ENCODE measurements around the gene GRIK4. TPM values are rescaled to one million over a fixed set of nuclear protein-coding genes. Genes with fewer than 3 reads are reported as not detected.

Gene GRIK4
- total RNA-seq, 2 donors from 2014 or later: 0.05 to 1.7 TPM

DNA sequence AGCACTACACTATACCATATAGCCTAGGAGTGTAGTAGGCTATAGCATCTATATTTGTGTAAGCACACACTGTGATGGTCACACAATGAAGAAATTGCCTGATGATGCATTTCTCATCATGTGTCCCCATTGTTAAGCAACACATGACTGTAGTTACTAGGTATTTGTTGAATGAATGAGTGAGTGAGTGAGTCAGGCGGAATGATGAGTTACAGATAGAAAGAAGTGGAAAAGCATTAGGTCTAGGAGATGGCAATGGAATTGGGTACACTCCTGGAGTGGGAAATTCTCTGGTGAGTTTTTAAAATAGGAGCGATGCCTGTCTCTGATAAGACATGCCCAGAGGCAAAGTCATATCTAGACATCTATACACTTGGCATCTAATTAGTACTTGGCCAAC, 351.8 kb downstream of the GRIK4 start:
- Histone ChIP-seq H3K4me3 (no peak overlapping the region), H3K27ac (no peak overlapping the region), H3K27me3 (replicated peaks; ENCODE audit: insufficient read depth) (peaks cover 3% of the 10 kb centered on the region), H3K9me3 (no peaks in the 10 kb centered on the region), H3K36me3 (no peaks in the 10 kb centered on the region), H3K4me1 (replicated peaks) (no peaks in the 10 kb centered on the region)
- TF ChIP-seq, protein P1, sequence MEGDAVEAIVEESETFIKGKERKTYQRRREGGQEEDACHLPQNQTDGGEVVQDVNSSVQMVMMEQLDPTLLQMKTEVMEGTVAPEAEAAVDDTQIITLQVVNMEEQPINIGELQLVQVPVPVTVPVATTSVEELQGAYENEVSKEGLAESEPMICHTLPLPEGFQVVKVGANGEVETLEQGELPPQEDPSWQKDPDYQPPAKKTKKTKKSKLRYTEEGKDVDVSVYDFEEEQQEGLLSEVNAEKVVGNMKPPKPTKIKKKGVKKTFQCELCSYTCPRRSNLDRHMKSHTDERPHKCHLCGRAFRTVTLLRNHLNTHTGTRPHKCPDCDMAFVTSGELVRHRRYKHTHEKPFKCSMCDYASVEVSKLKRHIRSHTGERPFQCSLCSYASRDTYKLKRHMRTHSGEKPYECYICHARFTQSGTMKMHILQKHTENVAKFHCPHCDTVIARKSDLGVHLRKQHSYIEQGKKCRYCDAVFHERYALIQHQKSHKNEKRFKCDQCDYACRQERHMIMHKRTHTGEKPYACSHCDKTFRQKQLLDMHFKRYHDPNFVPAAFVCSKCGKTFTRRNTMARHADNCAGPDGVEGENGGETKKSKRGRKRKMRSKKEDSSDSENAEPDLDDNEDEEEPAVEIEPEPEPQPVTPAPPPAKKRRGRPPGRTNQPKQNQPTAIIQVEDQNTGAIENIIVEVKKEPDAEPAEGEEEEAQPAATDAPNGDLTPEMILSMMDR (IDR thresholded peaks at IDR 0.05): no peak
- TF ChIP-seq POLR2AphosphoS5 (IDR thresholded peaks at IDR 0.05) (no peak), POLR2A (IDR thresholded peaks at IDR 0.05) (no peak)
- 93% methylated on average over 2 of the region's 2 CpGs for WGBS
- DNase-seq (ENCODE audit: low spot score): no peak
- intact Hi-C loops (cut with DNase I): no loop called here

DNA sequence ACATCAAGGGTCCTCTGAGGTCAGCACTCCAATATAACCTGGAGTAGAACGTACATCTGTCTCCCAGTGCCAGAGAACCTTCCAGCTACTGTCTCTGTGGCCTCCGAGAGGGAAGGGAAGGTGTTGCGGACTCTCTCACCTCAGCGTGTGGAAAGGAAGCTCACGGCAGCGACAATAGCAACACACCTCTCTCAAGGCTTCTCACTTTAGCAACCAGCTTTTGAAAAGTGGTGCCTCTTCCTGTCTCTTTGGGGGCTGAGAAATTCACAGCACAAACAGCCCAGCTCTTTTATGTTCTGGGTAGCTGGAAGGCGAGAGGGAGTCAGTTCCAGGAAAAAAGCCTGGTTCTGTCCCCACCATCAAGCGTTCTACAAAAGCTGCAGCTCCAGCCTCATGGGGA, 355.5 kb downstream of the GRIK4 start:
- no peak for DNase-seq (ENCODE audit: low spot score)
- TF ChIP-seq POLR2AphosphoS5 (IDR thresholded peaks at IDR 0.05) (no peak), POLR2A (IDR thresholded peaks at IDR 0.05) (no peak)
- TF ChIP-seq, protein P1 (IDR thresholded peaks at IDR 0.05): no peak
- H3K36me3 ChIP-seq: no peaks in the 10 kb centered on the region
- WGBS: 75% methylated on average over 8 of the region's 8 CpGs
- H3K4me3 ChIP-seq: no peak overlapping the region
- intact Hi-C loops (cut with DNase I): no loop called here
- no peaks in the 10 kb centered on the region for H3K4me1 ChIP-seq (replicated peaks)
- H3K9me3 ChIP-seq: no peaks in the 10 kb centered on the region
- peaks cover 3% of the 10 kb centered on the region for H3K27me3 ChIP-seq (replicated peaks; ENCODE audit: insufficient read depth)
- no peak overlapping the region for H3K27ac ChIP-seq

DNA sequence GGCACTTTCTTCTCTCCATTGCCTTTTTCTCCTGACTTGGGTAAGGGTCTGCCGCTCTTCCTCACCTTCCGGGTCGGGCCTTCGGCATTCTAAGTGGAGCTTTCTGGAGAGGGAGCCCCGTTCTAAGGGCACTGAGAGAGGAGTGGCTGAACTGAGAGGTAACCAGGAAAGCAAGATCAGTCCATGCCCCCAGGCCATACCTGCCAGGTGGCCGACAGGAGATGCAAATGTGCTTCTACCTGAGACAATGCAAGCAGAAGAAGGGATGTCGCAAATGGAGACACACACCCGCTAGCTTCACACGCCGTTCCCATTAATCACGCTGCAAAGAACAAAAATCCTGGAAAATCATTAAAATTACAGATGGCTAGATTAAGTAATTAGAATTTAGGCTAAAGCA, 356.0 kb downstream of the GRIK4 start:
- 59% methylated on average over 11 of the region's 11 CpGs for WGBS
- intact Hi-C loops (cut with DNase I): no loop called here
- Histone ChIP-seq H3K27me3 (replicated peaks; ENCODE audit: insufficient read depth) (peaks cover 3% of the 10 kb centered on the region), H3K36me3 (no peaks in the 10 kb centered on the region), H3K4me3 (no peak overlapping the region), H3K9me3 (no peaks in the 10 kb centered on the region), H3K27ac (no peak overlapping the region), H3K4me1 (replicated peaks) (no peaks in the 10 kb centered on the region)
- TF ChIP-seq POLR2AphosphoS5 (IDR thresholded peaks at IDR 0.05) (no peak), POLR2A (IDR thresholded peaks at IDR 0.05) (no peak)
- TF ChIP-seq, protein P1 (IDR thresholded peaks at IDR 0.05): no peak
- no peak for DNase-seq (ENCODE audit: low spot score)

DNA sequence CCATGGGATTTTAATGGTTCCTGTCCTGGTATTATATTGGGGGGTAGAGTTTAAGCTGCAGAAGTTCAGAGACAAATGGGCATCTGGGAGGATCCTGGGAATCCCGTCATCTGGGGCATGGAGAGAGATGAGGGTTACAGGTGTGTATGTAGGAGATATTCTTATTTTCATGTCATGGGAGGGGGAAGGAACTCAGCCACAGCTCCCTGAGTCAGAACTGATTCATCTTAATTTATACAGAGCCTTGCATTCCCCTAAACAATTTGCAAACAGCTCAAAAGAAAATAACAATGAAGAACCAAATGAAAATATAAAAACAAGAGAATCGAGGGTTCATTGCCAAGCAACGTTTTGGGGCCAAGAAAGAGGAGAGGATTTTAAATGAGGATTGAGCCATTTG, 356.4 kb downstream of the GRIK4 start:
- Histone ChIP-seq H3K4me1 (replicated peaks) (no peaks in the 10 kb centered on the region), H3K27ac (no peak overlapping the region), H3K4me3 (no peak overlapping the region), H3K27me3 (replicated peaks; ENCODE audit: insufficient read depth) (peaks cover 3% of the 10 kb centered on the region), H3K9me3 (no peaks in the 10 kb centered on the region), H3K36me3 (no peaks in the 10 kb centered on the region)
- intact Hi-C loops (cut with DNase I): no loop called here
- no peak for DNase-seq (ENCODE audit: low spot score)
- 62% methylated on average over 3 of the region's 3 CpGs for WGBS
- TF ChIP-seq POLR2A (IDR thresholded peaks at IDR 0.05) (no peak), POLR2AphosphoS5 (IDR thresholded peaks at IDR 0.05) (no peak)
- TF ChIP-seq, protein P1 (IDR thresholded peaks at IDR 0.05): no peak

DNA sequence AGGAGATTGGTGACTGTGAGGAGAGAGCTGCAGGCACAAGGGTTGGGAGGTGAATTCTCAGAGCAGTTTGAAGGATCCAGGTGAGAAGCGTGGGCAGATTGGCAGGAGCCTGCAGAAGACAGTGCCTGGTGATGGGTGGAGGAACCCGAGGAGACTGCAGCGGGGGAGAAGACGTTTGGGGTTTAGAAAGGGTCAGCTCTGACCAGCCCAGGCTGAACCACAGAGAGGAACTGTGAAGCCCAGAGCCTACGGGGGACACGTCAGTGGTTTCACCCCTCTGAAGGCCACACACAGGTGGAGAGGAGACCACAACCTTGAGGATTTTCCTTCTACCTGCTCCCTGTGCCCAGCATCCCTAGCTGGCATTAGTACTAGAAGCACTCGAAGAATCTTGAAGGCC, 357.5 kb downstream of the GRIK4 start:
- H3K4me1 ChIP-seq (replicated peaks): no peaks in the 10 kb centered on the region
- no peak overlapping the region for H3K4me3 ChIP-seq
- H3K27ac ChIP-seq: no peak overlapping the region
- intact Hi-C loops (cut with DNase I): no loop called here
- no peaks in the 10 kb centered on the region for H3K9me3 ChIP-seq
- TF ChIP-seq, protein P1 (IDR thresholded peaks at IDR 0.05): no peak
- no peak for TF ChIP-seq POLR2A (IDR thresholded peaks at IDR 0.05)
- TF ChIP-seq POLR2AphosphoS5 (IDR thresholded peaks at IDR 0.05): no peak
- peaks cover 3% of the 10 kb centered on the region for H3K27me3 ChIP-seq (replicated peaks; ENCODE audit: insufficient read depth)
- no peaks in the 10 kb centered on the region for H3K36me3 ChIP-seq
- DNase-seq (ENCODE audit: low spot score): no peak
- 86% methylated on average over 7 of the region's 7 CpGs for WGBS
